HCT116 (cell line): ENCODE data around the gene DOCK7.

Source experiments
- ATF3 ChIP-seq: IDR thresholded peaks from 2 replicates; pipeline ENCODE4 v1.6.1; 2012
- EGR1 ChIP-seq: IDR thresholded peaks from 2 replicates; pipeline ENCODE4 v1.6.1; 2012; ENCODE audit warnings: low read depth
- EZH2 ChIP-seq: fragments of 200-600 bp; sonication (generic); IDR thresholded peaks from 2 replicates; pipeline ENCODE4 v1.6.1; 2017; ENCODE audit warnings: antibody characterized with exemption, mixed run types
- JUND ChIP-seq: IDR thresholded peaks from 2 replicates; pipeline ENCODE4 v1.6.1; 2012
- POLR2A ChIP-seq: IDR thresholded peaks from 2 replicates; pipeline ENCODE4 v1.7.0; 2011; ENCODE audit warnings: borderline replicate concordance; ENCODE audit not compliant: insufficient read depth, insufficient read length; ENCODE audit errors: extremely low read depth
- POLR2AphosphoS5 ChIP-seq: IDR thresholded peaks from 2 replicates; pipeline ENCODE4 v1.6.1; 2011; ENCODE audit warnings: mild to moderate bottlenecking, low read depth, low read length, moderate library complexity
- REST ChIP-seq: IDR thresholded peaks from 2 replicates; pipeline ENCODE4 v1.6.1; 2012; ENCODE audit warnings: low read depth
- TF ChIP-seq, protein P1 (sequence below), 3 experiments: fragments of 200-600 bp in 1 of 3; sonication (generic) in 1 of 3; IDR thresholded peaks in 2 of 3; conservative IDR thresholded peaks in 1 of 3; 2 replicates each; pipeline ENCODE4 v1.5.1; 2012 to 2017; ENCODE audit warnings: low read depth in 2 of 3, low read length in 2 of 3, antibody characterized with exemption in 1 of 3, borderline replicate concordance in 1 of 3, control low read depth in 1 of 3, mild to moderate bottlenecking in 1 of 3, mixed read lengths in 1 of 3, mixed run types in 1 of 3, moderate library complexity in 1 of 3; ENCODE audit not compliant: insufficient read depth in 1 of 3

- TF ChIP-seq JUND, result no peak
- TF ChIP-seq, protein P1, sequence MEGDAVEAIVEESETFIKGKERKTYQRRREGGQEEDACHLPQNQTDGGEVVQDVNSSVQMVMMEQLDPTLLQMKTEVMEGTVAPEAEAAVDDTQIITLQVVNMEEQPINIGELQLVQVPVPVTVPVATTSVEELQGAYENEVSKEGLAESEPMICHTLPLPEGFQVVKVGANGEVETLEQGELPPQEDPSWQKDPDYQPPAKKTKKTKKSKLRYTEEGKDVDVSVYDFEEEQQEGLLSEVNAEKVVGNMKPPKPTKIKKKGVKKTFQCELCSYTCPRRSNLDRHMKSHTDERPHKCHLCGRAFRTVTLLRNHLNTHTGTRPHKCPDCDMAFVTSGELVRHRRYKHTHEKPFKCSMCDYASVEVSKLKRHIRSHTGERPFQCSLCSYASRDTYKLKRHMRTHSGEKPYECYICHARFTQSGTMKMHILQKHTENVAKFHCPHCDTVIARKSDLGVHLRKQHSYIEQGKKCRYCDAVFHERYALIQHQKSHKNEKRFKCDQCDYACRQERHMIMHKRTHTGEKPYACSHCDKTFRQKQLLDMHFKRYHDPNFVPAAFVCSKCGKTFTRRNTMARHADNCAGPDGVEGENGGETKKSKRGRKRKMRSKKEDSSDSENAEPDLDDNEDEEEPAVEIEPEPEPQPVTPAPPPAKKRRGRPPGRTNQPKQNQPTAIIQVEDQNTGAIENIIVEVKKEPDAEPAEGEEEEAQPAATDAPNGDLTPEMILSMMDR (IDR thresholded peaks at IDR 0.05 in 2 of 3, conservative IDR thresholded peaks at IDR 0.05 in 1 of 3; ENCODE audit: borderline replicate concordance in 1 of 3, insufficient read depth in 1 of 3, low read depth in 2 of 3, low read length in 2 of 3), result no peak
- no peak for TF ChIP-seq ATF3
- no peak for TF ChIP-seq REST
- no peak for TF ChIP-seq POLR2AphosphoS5
- TF ChIP-seq POLR2A, result no peak
- no peak for TF ChIP-seq EGR1
- no peak for TF ChIP-seq EZH2
These were observed 40.8 kb upstream of the DOCK7 start for GRCh38 chr1:62728963-62729362.
